GM21447 (cell line): ENCODE measurements around the gene DDB1.

Source experiments
- ATAC-seq: cut with Tn5 transposase; IDR thresholded peaks from one replicate; pipeline ENCODE4 v1.9.1; 2021; ENCODE audit not compliant: unreplicated experiment

The DDB1 gene

DNA sequence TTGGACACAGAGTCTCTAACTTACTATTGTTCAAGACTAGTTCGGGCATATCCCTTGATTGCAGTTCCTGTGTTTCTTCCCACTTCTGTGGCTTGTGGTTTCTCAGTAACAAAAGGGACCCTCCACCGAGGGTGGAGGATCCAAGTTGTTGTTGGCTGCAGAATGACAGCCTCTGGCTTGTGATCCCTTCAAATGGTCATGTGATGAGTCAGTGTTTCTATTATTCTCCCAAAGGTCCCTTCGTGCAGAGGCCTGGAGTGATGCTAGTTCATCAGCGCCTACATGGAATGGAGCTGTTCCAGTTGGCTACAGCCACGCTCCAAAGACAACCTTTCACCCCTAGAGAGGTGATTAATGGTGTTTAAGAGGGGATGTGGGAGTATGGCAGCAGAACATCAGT lies 35.2 kb downstream of the DDB1 start:
- no peak for ATAC-seq

DNA sequence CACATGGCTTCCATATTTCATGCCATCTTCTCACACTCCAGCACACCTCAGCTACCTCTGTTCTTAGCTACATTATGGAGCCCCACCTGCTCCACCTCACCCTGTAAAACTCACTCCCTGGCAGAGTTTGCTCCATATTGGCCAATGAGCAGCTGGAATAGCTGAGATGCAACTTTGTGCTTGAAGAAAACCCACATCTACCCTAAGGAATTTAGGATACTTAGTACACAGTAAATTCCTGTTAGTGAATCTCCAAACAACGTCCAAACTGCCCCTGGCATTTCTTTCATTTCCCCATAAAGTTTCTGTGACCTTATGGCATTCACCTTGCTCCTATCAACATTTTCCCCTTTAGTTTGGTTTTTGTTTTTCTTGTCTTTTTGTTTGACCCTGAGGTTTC lies 35.6 kb downstream of the DDB1 start:
- no peak for ATAC-seq

DNA sequence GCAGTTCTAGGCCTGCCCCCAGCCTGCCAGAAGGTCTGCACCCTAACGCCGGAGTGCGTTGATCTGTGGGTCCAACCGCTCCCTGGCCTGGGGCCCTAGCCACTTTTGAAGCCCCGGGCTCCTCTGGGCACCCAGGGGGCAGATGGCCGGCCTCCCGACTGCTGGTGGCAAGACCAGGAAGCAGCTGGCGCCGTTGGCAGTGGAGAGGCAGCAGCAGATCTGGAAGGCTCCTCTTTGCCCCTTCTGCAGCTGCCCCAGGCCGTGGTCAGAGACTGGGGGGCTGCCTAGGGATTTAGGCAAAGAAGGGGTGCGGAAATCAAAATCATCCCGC lies 37.3 kb downstream of the DDB1 start:
- no peak for ATAC-seq

DNA sequence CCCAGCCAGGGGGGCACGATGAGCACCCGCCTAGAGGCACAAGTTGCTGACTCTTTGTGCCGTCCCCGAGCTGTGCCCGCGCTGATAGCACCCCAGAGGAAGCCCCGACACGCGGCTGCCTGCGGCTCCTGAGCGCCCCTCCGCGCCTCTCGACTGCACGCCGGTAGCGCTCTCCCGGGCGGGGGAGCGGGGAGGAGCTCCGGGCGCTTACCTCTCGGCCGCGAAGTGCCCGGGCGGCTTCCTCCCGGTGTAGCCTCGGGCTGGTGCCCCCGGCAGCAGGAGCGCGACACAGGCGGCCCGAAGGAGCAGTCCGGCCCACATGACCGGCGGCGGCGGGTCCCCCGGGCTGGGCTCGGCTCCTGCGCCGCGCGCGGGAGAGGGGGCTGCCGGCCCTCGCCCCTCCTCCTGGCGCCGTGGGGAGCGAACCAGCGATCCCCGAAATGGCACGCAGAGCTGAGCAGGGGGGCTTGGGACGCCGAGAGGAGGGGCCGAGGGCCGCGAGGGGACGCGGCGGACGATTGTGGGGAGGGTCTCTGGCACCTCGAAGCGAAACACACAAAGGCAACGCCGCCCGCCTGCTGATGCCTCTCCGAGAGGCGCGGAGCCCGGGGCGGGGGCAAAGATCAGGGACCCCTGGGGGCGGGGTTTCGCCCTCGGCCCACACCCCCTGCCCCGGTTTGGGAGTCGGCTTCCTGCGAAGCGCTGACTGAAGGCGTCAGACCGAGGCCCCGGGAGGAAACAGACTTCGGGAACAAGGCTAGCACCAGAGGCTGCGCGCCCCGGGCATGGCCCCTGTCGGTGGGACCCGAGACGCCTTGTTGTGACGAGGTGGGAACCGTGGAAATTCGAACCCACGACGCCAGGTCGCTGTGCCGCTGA lies 37.9 kb downstream of the DDB1 start, which contains the start of gene VWCE:
Gene VWCE (minus strand): TSS at position 600 of the 879 bp plus-strand sequence. CDS start 279 bp downstream, at position 321.
- ATAC-seq = peak; percentile 57

DNA sequence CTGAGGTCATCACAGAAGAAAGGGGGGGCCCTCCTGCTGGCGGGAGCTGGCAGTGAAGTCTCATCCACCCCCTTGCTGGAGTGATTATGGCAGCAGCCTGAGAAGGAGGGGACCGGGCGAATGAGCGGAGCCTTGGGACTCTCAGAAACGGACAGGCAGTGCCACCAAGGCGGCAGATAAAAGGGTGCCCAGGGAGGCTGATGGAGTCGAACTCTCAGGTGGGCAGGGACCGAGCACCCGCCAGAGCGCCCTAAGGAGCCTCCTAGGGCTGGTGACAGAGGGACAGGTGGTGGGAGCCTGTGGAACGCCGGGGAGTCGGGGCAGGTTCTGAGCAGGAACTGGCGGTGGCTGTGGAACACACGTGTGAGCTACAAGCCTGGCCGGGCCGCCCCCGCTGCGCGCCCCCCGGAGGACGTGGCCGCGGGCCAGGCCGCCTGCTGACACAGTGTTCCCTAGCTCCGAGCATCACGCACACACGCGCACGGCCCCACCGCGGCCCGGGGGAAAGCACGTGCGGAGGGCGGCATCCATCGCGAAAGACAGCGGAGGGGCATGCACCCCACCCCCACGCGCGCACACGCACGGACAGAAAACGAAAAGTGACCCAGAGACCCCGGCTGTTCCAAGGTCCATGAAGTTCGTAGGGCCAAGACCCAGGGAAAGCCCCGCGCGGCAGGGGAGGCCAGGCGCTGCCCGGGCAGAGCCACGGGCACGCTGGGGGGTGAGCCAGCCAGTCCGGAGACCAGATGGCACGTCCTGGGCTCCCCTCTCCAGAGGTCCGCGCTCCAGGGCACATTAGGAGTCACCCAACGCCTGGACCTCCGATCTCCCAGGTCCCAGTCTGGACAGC lies 38.8 kb downstream of the DDB1 start:
- ATAC-seq = peak; percentile 31

DNA sequence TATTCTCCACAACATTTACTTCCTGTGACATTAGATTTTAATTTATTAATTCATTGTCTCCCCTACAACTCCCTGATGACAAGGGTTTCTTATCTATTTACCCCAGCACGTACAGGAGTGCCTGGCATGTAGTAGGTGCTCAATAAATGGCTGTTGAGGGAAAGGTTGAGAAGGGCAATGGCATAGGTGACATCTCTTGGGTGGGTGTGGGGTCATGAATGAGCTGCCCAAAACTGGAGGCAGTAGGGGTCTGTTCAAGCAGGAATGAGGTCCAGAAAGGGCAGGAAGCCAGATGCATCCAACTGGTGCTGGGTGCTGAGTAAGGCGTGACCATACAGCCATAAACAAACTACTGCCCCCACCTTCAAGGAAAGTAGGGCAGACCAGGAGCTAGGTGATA lies 40.5 kb downstream of the DDB1 start:
- ATAC-seq = no peak

DNA sequence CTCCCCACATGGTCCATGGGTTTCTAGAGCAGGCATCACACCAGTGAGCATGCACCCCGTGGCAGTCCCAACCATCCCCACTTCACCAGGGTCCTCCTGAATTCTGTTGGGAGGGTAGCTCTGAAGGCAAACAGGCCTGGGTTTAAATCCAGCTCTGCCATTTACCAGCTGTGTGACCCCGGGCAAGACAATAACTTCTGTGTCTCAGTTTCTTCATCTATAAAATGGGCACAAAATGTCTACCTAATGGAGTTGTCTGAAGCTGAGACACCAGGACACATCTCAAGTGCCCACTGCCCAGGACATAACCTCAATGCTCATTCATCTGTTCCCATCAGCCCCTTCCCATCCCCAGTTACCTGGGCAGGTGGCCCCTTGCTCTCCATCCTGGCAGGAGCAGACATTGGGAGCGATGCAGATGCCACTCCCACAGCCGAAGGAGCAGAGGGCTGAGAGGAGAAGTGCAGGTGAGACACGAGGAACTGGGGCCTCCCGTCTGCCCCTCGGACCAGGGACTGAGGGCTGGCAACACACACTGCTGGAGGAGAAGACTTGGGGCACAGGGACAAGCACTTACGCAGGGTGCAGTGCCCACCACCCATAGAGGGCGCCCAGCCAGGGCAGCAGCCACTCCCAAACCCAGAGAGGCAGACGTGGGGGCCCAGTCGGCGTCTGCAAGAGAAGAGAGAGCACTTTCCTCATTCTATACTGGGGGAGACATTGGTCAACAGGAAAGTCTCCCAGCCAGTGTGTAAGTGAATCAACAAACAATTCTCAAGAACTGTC lies 41.8 kb downstream of the DDB1 start:
- ATAC-seq = no peak

DNA sequence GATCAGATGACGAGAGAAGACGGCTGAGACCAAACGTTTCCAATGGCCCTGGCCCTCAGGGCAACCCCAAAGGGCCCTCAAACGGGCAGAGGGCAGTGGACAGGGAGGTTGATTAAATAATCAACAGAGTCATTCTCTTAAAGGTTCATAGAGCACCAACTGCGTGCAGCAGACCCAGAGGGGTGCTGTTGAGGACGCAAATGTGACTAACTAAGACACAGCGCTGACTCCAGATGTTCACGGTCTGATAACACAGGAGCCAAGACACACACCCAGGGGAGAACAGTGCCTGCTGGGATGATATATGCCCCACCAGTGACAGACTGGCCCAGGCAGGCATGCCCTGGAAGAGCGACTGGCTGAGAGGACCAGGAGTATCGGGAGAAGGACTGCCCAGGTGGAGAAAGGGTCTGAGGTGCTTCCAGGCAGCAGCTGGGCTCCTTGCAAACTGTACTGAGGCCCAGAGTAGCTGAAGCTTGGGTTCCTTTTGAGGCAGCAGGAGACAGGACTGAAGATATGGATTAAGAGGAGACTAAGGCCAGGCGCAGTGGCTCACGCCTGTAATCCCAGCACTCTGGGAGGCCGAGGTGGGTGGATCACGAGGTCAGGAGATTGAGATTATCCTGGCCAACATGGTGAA lies 45.4 kb downstream of the DDB1 start:
- no peak for ATAC-seq

DNA sequence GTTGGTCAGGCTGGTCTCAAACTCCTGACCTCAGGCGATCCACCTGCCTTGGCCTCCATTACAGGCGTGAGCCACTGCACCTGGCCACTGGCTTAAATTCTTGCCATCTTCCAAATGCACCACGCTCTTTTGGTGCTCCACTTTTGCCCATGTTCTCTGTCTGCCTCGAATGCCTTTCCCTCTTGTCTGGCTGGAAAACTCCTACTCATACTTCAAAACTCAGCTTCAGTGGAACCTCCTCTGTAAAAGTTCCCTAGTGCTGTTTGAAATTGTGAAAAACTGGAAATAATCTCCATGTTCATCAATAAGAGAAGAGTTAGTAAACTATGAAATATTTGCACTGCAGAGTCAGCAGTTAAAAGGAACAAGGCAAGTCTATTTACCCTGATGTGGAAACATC lies 49.3 kb downstream of the DDB1 start:
- no peak for ATAC-seq

DNA sequence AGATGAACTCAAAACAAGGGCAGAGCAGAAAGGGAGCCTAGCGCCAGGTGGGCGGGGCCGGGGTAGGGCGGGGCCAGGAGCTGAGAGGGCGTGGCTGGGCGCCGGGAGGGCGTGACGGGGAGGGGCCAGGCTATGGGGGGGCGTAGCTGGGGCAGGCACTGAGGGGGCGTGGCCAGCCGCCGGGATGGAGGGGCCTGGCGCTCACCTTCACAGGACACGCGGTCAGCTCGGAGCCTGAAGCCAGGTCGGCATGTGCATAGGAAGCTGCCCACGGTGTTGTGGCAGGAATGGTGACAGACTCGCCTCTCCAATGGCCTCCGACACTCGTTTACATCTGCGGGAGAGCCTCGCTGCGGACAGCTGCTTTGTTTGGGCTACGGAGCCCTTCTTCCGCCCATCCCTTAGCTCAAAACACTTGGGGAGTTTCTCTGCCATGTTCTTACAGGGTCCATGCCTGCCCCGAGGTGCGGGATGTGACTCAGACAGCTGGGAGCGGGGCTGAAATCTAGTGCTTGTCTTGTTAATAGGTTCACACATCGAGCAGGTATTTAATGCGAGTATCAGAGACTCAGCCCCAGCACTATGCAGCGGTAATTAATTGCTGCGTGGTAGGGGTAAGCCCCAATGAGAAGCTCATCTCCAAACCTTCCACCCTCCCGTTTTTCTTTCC lies 51.2 kb downstream of the DDB1 start:
- no peak for ATAC-seq

DNA sequence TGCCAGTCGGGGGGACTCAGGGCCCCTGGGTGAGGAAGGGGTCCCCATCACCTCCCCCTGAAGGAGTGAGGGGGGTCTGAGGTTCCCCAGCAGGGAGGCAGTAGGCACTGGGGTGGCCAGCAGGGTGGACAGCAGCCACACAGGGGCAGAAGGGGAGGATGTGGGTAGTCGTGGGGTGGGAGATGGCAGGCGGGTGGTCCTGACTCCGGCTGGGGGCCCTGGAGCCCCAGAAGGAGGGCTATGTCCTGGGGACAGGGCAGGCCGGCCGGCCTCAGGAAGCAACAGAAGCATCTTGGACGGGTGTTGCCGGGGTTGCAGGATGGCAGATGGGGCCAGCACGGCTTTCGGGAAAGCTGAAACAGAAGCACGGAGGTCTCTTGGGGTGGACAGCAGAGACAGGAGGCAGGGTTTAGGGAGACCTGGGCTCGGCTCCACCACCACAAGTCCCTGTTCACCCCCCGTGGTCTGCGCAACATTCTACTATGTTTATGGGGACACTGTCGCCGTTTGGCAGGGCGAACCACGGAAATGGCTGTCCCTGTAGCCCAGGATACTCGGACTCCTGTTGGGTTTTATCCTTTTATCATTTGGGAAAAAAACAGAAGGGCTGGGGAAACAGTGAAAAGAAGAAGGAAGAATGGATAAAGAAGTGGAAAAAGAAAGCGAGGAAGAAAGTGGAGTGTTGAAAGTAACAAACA lies 51.9 kb downstream of the DDB1 start:
- no peak for ATAC-seq

DNA sequence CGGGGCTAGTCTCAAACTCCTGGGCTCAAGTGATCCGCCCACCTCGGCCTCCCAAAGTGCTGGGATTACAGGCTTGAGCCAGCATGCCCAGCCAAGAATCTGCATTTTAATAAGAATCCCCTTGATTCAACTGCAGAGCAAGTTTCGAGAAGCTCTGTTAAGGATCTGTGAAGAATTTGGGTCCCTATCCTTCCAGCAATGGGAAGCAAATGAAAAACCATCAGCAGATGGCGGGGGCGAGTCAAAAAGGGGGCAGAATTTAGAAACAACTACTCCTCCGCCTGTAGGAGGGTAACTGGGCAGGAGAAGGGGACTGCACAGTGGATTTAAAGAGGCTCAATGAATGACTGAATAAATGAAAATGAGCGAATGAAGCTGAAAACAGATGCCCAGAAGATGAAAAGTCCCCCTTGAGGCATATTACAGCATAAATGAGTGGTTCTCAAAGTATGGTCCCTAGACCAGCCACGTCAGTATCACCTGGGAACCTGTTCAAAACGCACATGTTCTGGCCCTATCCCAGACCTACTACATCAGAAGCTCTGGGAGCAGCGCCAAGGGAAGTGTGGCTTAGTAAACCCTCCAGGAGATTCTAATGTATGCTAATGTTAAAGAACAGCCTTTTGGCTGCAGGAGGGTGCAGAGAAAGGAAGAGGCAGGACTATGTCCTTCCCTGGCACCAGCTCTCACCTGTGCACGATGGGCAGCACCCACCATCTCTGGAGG lies 52.8 kb downstream of the DDB1 start:
- no peak for ATAC-seq

DNA sequence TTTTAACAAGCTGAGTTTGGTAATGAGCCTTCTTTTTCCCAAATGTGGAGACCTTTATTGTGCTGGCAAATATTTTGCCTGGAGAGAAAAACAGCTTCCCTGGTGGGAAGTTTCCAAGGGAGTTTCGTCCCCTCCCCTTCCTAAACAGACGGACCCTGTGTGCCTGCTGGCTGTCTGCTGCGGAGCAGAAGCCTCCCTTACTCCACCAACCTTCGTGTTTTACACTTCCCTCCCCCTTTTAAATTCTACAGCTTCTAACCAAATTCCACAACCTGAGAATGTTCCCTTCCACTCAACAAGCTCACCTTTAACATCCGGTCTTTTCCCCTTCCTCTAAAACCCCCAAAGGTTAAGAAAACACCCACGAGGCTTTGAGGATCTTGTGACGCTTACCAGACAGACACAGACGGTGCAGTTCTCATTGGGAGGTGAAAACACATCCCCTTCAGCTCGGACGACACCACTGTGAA lies 54.9 kb downstream of the DDB1 start:
- no peak for ATAC-seq

DNA sequence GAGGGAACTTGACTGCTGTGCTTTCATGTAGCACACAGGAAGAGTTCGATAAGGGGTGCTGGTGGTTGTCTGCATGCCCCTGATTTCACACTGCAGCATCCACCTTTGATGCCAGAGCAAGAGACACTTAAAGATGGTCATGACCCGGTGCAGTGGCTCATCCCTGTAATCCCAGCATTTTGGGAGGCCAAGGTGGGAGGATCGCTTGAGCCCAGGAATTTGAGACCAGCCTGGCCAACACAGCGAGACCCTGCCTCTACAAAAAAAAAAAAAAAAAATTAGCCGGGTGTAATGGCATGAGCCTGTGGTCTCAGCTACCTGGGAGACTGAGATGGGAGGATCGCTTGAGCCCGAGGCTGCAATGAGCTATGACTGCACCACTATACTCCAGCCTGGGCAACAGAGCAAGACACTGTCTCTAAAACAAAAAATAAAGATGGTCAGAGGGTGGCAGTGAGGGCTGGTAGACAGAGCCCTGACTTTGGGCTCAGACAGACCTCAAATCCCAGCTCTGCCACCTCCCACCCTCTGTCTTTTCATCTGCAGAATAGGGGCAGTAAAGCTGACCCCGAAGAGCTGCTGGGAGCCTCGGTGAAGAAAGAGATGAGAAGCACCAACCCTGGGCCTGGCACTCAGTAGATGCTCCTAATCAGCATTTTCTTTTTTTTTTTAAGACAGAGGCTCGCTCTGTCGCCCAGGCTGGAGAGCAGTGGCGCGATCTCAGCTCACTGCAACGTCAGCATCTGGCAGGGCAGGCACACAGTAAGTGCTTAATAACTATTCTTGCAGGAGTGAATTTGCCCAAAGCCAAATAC lies 55.5 kb downstream of the DDB1 start:
- ATAC-seq = no peak

DNA sequence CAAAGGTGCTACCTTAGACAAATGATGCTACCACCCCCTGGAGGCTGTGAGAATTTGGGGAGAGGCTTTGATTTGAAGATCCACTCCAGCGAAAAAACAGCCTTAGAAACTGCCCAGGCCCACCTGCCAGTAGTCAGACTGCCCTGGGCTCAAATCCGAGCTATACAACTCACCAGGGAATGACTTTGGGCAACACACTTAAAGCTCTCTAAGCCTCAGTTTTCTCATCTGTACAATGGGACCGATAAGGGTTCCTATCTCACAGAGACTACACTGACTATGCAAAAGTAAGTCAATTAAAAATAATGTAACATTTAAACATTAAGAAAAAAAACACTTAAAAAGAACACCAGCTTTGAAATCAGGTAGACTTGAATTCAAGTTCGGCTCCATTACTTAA lies 57.7 kb downstream of the DDB1 start:
- ATAC-seq = no peak

DNA sequence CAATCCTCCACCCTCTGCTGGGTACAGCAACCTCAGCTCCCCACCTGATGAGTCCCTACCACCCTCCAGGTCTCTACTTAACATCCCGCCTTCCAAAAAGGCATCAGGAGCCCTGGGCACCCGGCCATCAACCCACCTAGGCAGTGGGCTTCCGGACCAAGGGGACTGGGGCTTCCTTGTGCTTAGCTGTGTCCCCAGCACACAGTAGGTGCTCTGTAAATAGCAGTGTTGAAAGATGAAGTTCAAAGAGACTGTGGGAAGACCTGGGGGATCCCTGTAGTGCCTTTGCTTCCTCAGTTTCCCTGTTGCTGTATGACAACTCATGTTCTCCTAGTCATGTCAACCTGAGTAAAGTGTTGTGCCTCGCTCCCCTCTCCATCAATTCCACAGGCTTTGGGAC lies 58.8 kb downstream of the DDB1 start:
- ATAC-seq = no peak

DNA sequence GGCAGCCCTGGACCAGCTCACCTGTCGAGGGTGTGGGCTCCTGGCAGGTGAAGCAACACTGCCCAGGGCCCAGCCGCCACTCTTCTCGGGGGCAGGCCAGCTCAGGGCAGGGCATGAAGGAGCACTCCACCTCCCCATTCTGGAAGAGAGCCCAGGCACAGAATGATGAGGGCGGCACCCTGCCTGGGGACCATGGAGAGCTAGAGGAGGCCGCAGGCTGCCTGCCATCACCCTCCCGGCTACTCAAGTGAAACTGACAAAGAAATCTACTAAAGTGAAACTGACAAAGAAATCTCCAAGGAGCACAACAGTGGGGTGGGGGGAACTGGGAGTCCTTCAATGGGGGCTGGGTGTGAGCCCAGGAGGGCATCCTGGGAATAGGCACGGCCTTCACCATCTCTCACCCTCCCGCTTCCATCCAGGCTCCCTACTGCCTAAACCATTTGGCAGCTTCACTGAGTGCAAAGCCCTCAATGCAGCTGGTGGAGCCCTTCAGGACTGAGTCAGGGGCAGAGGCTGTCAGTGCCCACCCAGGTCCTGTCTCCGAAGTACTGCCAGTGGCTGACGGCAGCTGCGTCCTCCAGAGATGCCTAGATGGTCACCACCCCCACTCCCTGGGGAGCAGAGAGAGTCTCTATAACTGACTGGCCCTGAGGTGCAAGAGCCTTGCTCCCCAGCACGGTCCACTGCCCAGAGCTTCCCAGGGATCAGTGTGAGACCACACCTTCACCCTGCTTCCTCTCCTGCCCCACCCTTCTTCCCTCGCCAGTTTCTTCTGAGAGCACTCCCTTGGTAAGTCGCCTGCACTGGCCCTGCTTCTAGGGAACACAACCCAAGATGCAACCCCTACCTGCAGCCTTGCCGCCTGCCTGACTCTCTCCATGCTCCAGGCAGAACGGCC lies 59.5 kb downstream of the DDB1 start:
- no peak for ATAC-seq
